Osteocyte (in vitro differentiated cells): ENCODE results near the gene SLC43A2. TPM values are rescaled to one million over a fixed set of nuclear protein-coding genes. Genes with fewer than 3 reads are reported as not detected.

ENCODE experiments used
- DNase-seq: peaks from one replicate; pipeline ENCODE4 v3.0.0; 2021; ENCODE audit warnings: mixed read lengths; ENCODE audit not compliant: unreplicated experiment; ENCODE audit errors: extremely low spot score
- H3K27ac Mint-ChIP-seq: one replicate; pipeline ENCODE4 v1.8.0; 2021; ENCODE audit warnings: mild to moderate bottlenecking, mixed read lengths; ENCODE audit not compliant: unreplicated experiment
- H3K27me3 Mint-ChIP-seq: one replicate; pipeline ENCODE4 v1.8.0; 2021; ENCODE audit warnings: mixed read lengths; ENCODE audit not compliant: unreplicated experiment
- H3K36me3 Mint-ChIP-seq: one replicate; pipeline ENCODE4 v1.8.0; 2021; ENCODE audit warnings: mixed read lengths; ENCODE audit not compliant: unreplicated experiment
- H3K4me1 Mint-ChIP-seq: one replicate; pipeline ENCODE4 v1.8.0; 2021; ENCODE audit warnings: mixed read lengths; ENCODE audit not compliant: unreplicated experiment
- H3K4me3 Mint-ChIP-seq: one replicate; pipeline ENCODE4 v1.8.0; 2021; ENCODE audit warnings: mild to moderate bottlenecking, moderate library complexity, mixed read lengths; ENCODE audit not compliant: unreplicated experiment
- H3K9me3 Mint-ChIP-seq: one replicate; pipeline ENCODE4 v1.8.0; 2021; ENCODE audit warnings: mixed read lengths; ENCODE audit not compliant: unreplicated experiment
- total RNA-seq: library from RNA; stranded (reverse); gene quantifications from 2 replicates; pipeline ENCODE4 v1.2.1, GENCODE V29; 2021
- TF ChIP-seq, protein P1 (sequence below): fragments of 200-600 bp; sonication (generic); IDR thresholded peaks from 2 replicates; pipeline ENCODE4 v1.5.0; 2021; ENCODE audit warnings: antibody characterized with exemption, mild to moderate bottlenecking, moderate library complexity

The SLC43A2 gene
- total RNA-seq, 1 donor from 2014 or later, result 7.3 TPM

DNA sequence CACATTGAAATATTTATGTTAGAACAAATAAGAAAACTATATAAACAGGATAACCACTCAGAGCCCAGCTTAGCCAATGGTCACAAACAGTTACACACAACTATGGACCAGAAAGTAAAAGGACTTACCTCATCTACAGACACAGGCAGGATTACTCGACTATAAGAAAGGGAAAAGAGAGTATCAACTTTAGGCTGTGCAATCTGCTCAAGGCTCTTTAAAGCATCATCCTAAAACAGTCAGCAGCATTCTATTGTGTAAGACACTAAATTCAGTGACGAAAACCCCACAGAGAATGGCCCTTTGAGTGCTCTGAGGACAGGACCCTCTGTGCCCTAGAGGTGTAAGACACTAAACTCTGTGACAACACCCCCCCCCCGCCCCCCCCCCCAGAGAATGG, 70.2 kb downstream of the SLC43A2 start:
- H3K4me3 Mint-ChIP-seq, result no peak overlapping the region
- H3K36me3 Mint-ChIP-seq, result peaks cover 8% of the 10 kb centered on the region
- no peaks in the 10 kb centered on the region for H3K27me3 Mint-ChIP-seq
- TF ChIP-seq, protein P1, sequence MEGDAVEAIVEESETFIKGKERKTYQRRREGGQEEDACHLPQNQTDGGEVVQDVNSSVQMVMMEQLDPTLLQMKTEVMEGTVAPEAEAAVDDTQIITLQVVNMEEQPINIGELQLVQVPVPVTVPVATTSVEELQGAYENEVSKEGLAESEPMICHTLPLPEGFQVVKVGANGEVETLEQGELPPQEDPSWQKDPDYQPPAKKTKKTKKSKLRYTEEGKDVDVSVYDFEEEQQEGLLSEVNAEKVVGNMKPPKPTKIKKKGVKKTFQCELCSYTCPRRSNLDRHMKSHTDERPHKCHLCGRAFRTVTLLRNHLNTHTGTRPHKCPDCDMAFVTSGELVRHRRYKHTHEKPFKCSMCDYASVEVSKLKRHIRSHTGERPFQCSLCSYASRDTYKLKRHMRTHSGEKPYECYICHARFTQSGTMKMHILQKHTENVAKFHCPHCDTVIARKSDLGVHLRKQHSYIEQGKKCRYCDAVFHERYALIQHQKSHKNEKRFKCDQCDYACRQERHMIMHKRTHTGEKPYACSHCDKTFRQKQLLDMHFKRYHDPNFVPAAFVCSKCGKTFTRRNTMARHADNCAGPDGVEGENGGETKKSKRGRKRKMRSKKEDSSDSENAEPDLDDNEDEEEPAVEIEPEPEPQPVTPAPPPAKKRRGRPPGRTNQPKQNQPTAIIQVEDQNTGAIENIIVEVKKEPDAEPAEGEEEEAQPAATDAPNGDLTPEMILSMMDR, result no peak
- H3K9me3 Mint-ChIP-seq, result no peaks in the 10 kb centered on the region
- DNase-seq, result no peak
- no peak overlapping the region for H3K27ac Mint-ChIP-seq
- H3K4me1 Mint-ChIP-seq, result peaks cover 23% of the 10 kb centered on the region

DNA sequence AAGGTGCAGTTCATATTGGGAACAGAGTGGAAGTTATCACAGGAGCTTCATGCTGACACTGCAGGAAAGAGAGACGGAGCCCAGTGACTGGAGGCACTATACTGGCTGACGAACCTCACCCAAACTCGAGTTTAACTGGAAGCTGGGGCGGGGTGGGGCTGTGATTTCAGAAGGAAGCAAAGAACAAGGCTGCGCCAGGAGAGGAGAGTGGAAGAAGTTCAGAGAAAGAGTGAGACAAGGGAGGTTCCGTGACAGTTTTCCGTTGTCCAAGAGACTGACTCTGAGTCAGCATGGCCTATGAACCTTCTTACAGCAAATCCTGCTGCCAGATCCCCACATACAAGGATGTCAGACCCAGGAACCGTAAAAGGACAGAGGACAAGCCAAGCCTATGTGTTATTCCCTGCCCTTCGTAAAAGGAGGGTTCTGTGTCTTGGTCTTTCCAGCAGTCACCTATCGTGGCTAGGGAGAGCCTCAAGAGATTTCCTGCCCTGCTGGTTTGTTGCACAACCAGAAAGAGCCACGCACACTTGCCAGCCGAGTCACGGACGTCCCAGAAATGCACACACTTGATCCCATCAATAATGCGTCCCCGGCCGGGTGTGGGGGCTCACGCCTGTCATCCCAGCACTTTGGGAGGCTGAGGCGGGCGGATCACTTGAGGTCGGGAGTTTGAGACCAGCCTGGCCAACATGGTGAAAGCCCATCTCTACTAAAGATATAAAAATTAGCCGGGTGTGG, 71.1 kb downstream of the SLC43A2 start:
- H3K4me3 Mint-ChIP-seq, result no peak overlapping the region
- peaks cover 20% of the 10 kb centered on the region for H3K4me1 Mint-ChIP-seq
- peaks cover 8% of the 10 kb centered on the region for H3K36me3 Mint-ChIP-seq

DNA sequence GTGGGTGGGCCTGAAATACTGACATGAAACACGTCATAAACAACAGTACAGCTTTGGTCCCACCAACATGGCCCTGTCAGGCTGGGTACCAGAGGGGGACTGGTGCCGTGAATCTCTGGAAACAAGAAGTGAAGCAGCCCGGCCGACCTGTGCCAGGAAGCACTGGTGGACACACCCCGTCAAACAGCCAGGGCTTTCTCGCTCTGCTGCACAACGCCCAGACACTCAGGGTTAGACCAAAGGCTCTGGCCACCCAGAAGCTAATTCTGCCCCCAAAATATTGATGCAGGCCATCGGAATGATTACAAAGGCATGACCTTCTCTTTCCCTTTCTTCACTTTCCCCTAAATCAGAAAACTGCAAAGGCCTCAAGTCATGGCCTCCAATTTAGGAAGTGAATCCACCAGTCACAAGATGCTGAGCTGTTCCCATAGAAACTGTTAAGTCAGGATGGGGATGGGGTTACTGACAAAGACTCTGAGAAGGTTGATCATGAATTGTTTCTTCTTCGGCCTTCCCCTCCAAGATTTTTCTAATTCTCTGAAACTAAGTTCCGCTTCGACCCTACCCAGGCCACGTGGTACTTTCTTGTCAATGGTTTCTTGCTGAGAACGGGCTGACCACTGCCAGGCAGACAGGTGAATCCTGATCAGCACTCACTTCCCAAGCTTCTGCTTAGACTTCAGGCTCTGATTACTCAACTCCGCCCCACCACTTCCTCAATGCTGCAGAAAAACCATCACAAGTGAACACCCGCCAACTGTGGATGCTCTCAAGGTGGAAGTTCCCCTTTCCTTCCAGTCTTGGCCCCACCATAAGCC, 72.8 kb downstream of the SLC43A2 start:
- Mint-ChIP-seq H3K4me1 (peaks cover 11% of the 10 kb centered on the region), H3K4me3 (no peak overlapping the region), H3K27ac (no peak overlapping the region)

More for the DNA sequence above, 71.1 kb downstream of the SLC43A2 start:
- TF ChIP-seq, protein P1, result no peak
- Mint-ChIP-seq H3K9me3 (no peaks in the 10 kb centered on the region), H3K27me3 (no peaks in the 10 kb centered on the region), H3K27ac (no peak overlapping the region)
- DNase-seq, result no peak

DNA sequence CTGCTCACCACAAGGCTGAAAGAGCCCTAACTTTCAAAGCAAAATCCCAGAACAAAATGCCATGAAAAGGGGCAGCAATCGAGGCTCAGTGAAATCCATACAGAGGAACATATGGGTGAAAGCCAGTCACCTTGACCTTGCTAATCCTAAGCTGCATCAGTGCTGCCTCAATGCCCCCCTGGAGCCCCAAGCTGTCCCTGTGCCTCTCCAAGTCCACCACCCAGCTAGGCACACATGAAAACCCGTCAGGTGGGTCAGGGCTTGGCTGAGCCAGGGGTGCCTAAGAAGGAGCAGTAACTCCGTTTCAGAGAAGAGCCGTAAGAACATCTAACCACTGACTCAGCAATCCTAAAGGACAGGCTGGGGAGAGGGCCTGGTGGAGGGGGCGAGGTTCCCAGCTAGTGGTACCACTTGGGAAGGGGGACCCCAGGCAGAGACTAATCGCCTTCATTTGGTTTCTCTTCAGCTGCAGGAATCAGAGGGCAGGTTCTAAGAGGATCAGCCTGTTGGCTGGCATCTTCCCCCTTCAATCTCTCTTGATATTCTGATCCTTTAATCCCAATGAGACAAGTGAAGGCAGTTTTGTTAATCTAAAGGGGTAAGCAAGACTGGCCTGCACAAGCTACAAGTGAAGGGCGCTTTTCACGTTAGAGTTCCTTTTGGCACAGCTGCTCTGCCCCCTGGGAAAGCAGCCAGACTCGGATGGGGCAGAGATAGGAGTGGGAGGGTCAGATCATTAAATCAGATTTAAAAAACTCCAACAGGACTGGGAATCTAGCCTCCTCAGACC, 73.7 kb downstream of the SLC43A2 start:
- DNase-seq, result no peak
- Mint-ChIP-seq H3K27ac (no peak overlapping the region), H3K4me3 (no peak overlapping the region), H3K27me3 (no peaks in the 10 kb centered on the region), H3K36me3 (peaks cover 24% of the 10 kb centered on the region), H3K9me3 (no peaks in the 10 kb centered on the region), H3K4me1 (peaks cover 4% of the 10 kb centered on the region)
- TF ChIP-seq, protein P1, result no peak

More for the DNA sequence above, 72.8 kb downstream of the SLC43A2 start:
- H3K27me3 Mint-ChIP-seq, result no peaks in the 10 kb centered on the region
- no peaks in the 10 kb centered on the region for H3K9me3 Mint-ChIP-seq
- no peak for DNase-seq
- H3K36me3 Mint-ChIP-seq, result peaks cover 16% of the 10 kb centered on the region
- TF ChIP-seq, protein P1, result no peak
